Measurements from ENCODE around the gene COL18A1.

The COL18A1 gene

DNA sequence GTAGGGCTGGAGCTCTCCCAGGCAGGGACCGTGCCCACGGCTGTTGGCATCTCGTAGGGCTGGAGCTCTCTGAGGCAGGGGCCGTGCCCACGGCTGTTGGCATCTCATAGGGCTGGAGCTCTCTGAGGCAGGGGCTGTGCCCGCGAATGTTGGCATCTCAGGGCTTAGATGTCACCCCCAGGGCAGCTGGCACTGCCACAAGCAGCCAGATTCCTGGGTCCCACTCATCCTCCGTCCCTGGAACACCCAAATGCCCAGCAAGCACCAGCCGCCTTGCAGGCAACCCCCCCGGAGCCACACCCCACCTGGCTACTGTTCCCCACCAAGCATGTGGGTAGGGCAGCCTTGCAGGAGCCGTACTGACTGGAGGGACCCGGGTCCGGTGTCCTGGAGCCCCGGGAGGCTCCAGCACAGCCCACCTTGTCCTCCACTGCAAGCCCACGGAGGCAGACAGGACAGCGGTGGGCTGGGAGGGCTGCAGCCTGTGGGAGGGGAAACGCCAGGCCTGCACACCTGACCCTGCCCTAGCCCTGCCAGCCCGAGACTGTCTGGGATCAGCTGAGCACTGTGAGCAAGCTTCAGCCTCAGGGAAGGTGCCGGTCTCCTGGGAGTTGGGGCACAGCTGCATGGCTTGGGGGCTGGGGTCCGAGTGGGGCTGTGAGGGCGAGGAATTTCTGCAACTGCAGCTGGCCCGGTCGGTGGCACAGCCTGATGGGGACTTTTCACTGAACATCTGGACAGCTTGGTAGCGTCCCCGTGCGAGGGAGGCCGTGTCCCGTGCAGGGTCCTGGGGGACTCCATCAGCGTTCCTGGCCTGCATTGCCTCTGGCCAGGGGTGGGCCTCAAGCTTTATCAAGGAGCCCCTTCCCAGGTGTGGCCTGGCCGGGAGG lies 53.6 kb downstream of the COL18A1 start:
- no peak for TF ChIP-seq CTCF (conservative IDR thresholded peaks at IDR 0.05; ENCODE audit: control insufficient read depth, insufficient read depth, low read depth, low read length)
- no peak for DNase-seq (ENCODE audit: low read depth)
- H3K4me3 ChIP-seq (ENCODE audit: control insufficient read depth, low read depth, low read length), result no peak overlapping the region

- no peak for TF ChIP-seq CTCF (conservative IDR thresholded peaks at IDR 0.05; ENCODE audit: control insufficient read depth, insufficient read depth, low read depth, low read length)
- H3K4me3 ChIP-seq (ENCODE audit: control insufficient read depth, low read depth, low read length), result no peak overlapping the region
- no peak for DNase-seq (ENCODE audit: low read depth)
These were observed 54.4 kb downstream of the COL18A1 start for GRCh38 chr21:45459171-45460010.

GRCh38 chr21:45460011-45460565 lies 55.1 kb downstream of the COL18A1 start:
- no peak for TF ChIP-seq CTCF (conservative IDR thresholded peaks at IDR 0.05; ENCODE audit: control insufficient read depth, insufficient read depth, low read depth, low read length)
- H3K4me3 ChIP-seq (ENCODE audit: control insufficient read depth, low read depth, low read length), result no peak overlapping the region
- no peak for DNase-seq (ENCODE audit: low read depth)

DNA sequence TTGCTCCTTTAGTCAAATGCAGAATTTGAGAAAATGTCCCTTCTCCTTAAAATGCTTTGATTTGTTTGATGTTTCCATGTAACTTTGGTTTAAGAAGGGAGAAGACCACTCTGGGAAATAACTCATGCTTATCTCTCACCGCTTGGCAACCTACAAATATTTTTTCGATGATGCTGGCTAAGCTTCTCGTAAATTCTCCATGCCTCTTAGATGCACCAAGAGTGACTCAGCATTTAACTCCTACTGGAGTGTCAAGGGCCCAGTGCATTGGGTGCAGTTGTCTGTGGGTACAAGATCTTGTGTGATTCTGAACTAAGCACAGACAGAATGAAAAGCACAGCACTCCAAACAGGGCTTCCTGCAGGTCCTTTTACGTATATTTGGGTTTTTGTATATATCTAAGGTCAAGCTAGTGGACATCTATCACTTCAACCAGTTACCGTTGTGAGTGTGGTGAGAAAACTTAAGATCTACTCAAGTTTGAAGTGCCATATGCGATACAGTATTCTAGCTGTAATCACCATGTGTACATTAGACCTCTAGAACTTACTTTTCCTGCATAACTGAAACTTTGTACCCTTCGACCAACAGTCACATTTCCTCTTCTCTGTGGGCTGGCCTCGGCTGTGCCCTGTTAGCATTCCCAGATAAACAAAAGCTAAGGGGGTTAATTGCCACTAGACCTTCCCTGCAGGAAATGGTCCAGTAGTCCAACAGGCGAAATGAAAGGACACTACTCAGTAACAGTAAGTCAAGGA lies 55.8 kb downstream of the COL18A1 start:
- H3K4me3 ChIP-seq (ENCODE audit: control insufficient read depth, low read depth, low read length), result no peak overlapping the region
- peak; percentile 74 for DNase-seq (ENCODE audit: low read depth)
- TF ChIP-seq CTCF (conservative IDR thresholded peaks at IDR 0.05; ENCODE audit: control insufficient read depth, insufficient read depth, low read depth, low read length), result no peak

- H3K4me3 ChIP-seq (ENCODE audit: control insufficient read depth, low read depth, low read length), result no peak overlapping the region
- DNase-seq (ENCODE audit: low read depth), result no peak
- TF ChIP-seq CTCF (conservative IDR thresholded peaks at IDR 0.05; ENCODE audit: control insufficient read depth, insufficient read depth, low read depth, low read length), result no peak
These were observed 56.4 kb downstream of the COL18A1 start for GRCh38 chr21:45461369-45461750.

DNA sequence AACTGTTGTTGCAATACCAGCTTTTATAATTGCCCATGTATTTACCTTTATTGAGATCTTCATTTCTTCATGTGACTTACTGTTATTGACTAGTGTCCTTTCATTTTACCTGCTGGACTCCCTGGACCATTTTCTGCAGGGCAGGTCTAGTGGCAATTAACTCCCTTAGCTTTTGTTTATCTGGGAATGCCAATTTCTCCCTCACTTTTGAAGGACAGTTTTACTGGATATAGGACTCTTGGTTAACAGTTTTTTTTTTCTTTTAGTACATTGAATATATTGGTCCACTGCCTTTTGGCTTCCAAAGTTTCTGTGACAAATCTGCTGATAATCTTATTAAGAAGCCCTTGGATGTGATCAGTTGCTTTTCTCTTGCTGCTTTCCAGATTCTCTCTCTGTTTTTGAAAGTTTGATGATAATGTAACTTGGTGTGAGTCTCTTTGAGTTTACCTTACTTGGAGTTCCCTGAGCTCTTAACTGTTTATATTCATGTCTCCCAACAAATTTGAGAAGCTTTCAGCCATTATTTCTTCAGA lies 56.9 kb downstream of the COL18A1 start:
- no peak for TF ChIP-seq CTCF (conservative IDR thresholded peaks at IDR 0.05; ENCODE audit: control insufficient read depth, insufficient read depth, low read depth, low read length)
- DNase-seq (ENCODE audit: low read depth), result no peak
- no peak overlapping the region for H3K4me3 ChIP-seq (ENCODE audit: control insufficient read depth, low read depth, low read length)

All from fibroblast of mammary gland (primary cell).